ENCODE data around the gene TMIGD2.

The TMIGD2 gene

GRCh38 chr19:4326215-4326836, 24.1 kb upstream of the TMIGD2 start:
- FAIRE-seq = no peak

- no peak for FAIRE-seq
Observed at GRCh38 chr19:4324228-4324627, 22.0 kb upstream of the TMIGD2 start.

GRCh38 chr19:4323692-4324091, 21.5 kb upstream of the TMIGD2 start:
- no peak for FAIRE-seq

GRCh38 chr19:4322942-4323665, 20.9 kb upstream of the TMIGD2 start:
- FAIRE-seq = no peak

- no peak for FAIRE-seq
Observed at GRCh38 chr19:4320419-4320818, 18.2 kb upstream of the TMIGD2 start.

GRCh38 chr19:4319067-4319718, 17.0 kb upstream of the TMIGD2 start:
- no peak for FAIRE-seq

- no peak for FAIRE-seq
Observed at GRCh38 chr19:4318460-4318859, 16.3 kb upstream of the TMIGD2 start.

- FAIRE-seq = no peak
Observed at GRCh38 chr19:4316956-4317355, 14.8 kb upstream of the TMIGD2 start.

- FAIRE-seq = no peak
Observed at GRCh38 chr19:4313847-4314490, 11.8 kb upstream of the TMIGD2 start.

- no peak for FAIRE-seq
Observed at GRCh38 chr19:4310247-4311121, 8.3 kb upstream of the TMIGD2 start.

- FAIRE-seq = no peak
Observed at GRCh38 chr19:4305659-4306058, 3.5 kb upstream of the TMIGD2 start.

- no peak for FAIRE-seq
Observed at GRCh38 chr19:4305257-4305612, 3.0 kb upstream of the TMIGD2 start.

- no peak for FAIRE-seq
Observed at GRCh38 chr19:4304538-4305256, 2.5 kb upstream of the TMIGD2 start, which contains the start of gene FSD1. TSS of gene FSD1 (plus strand) at chr19:4304598. CDS start at chr19:4304747, 149 bp downstream.

- no peak for FAIRE-seq
Observed at GRCh38 chr19:4303819-4304537, 1.8 kb upstream of the TMIGD2 start.

GRCh38 chr19:4301590-4302242, 473 bp downstream of the TMIGD2 start:
- no peak for FAIRE-seq

- FAIRE-seq = no peak
Observed at GRCh38 chr19:4300589-4300988, 1.6 kb downstream of the TMIGD2 start.

GRCh38 chr19:4298810-4299550, 3.2 kb downstream of the TMIGD2 start:
- FAIRE-seq = no peak

- FAIRE-seq = no peak
Observed at GRCh38 chr19:4297901-4298809, 4.0 kb downstream of the TMIGD2 start.

Measured in A204.1 (cell line).